ENCODE measurements around the gene ZDHHC11B. TPM values are rescaled to one million over a fixed set of nuclear protein-coding genes. Genes with fewer than 3 reads are reported as not detected.
"Not testable (repeated sequence)": the region's sequence is repeated elsewhere in the genome, so short reads cannot be mapped to it uniquely, and the experiment has no call there.

ZDHHC11B gene
- total and polyA plus RNA-seq, 2 experiments from 2014 or later = not detected

DNA sequence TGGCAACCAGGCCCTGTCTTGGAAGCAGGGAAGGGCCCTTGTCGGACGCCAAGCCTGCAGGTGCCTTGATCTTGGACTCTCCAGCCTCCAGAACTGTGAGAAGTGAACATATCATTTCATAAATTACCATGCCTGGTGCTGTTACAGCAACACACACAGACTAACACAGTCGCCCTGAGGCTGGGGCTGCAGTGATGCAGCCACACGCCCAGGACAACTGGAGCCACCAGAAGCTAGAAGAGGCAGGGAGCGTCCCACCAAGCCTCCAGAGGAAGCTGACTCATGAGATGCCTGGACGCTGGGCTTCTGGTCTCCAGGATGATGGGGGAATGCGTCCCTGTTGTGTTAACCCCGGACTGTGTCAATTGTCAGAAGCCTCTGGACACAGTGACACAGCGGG is 5.6 kb downstream of the ZDHHC11B start:
- H3K4me2 ChIP-seq (ENCODE audit: unreplicated experiment); H2AFZ ChIP-seq; H3K9ac ChIP-seq; H3K9me3 ChIP-seq (ENCODE audit: low read depth); H3K4me1 ChIP-seq (ENCODE audit: insufficient read depth); H3K27ac ChIP-seq; H3K79me2 ChIP-seq (ENCODE audit: insufficient read depth); in situ Hi-C loops (cut with MboI); H4K20me1 ChIP-seq (ENCODE audit: insufficient read depth); H3K36me3 ChIP-seq (ENCODE audit: low read depth); H3K4me3 ChIP-seq; DNase-seq; H3K9me2 ChIP-seq (ENCODE audit: insufficient read depth); H3F3A ChIP-seq (ENCODE audit: insufficient read depth): not testable (repeated sequence)
- peaks cover 15% of the 10 kb centered on the region for H3K27me3 ChIP-seq (replicated peaks; ENCODE audit: insufficient read depth)
- WGBS, 2 experiments (ENCODE audit: low coverage in 1 of 2, low lambda C conversion rate in 2 of 2, missing lambda C conversion rate in 2 of 2) = 64 to 65% methylated on average over 7 to 8 of the region's 9 CpGs

GRCh38 chr5:778421-778820 is 6.1 kb downstream of the ZDHHC11B start:
- DNase-seq; H2AFZ ChIP-seq; H3K79me2 ChIP-seq (ENCODE audit: insufficient read depth); H3K4me2 ChIP-seq (ENCODE audit: unreplicated experiment); H3F3A ChIP-seq (ENCODE audit: insufficient read depth); H3K9ac ChIP-seq; H3K9me2 ChIP-seq (ENCODE audit: insufficient read depth); in situ Hi-C loops (cut with MboI); H4K20me1 ChIP-seq (ENCODE audit: insufficient read depth); H3K27ac ChIP-seq; H3K4me1 ChIP-seq (ENCODE audit: insufficient read depth); H3K4me3 ChIP-seq; H3K36me3 ChIP-seq (ENCODE audit: low read depth); H3K9me3 ChIP-seq (ENCODE audit: low read depth): not testable (repeated sequence)
- 0 out of 2 replicates have a peak, but pooled peaks cover 13% of the 10 kb centered on the region for H3K27me3 ChIP-seq (replicated peaks; ENCODE audit: insufficient read depth)
- WGBS, 2 experiments (ENCODE audit: low coverage in 1 of 2, low lambda C conversion rate in 2 of 2, missing lambda C conversion rate in 2 of 2) = 84 to 91% methylated on average over 4 to 5 of the region's 6 CpGs

GRCh38 chr5:777756-778161 is 6.8 kb downstream of the ZDHHC11B start:
- Histone ChIP-seq H2AFZ (no peak overlapping the region), H3K9me3 (ENCODE audit: low read depth) (no peaks in the 10 kb centered on the region), H3K4me3 (no peak overlapping the region), H4K20me1 (ENCODE audit: insufficient read depth) (no peaks in the 10 kb centered on the region), H3K9me2 (ENCODE audit: insufficient read depth) (no peaks in the 10 kb centered on the region), H3K27me3 (replicated peaks; ENCODE audit: insufficient read depth) (0 out of 2 replicates have a peak, but pooled peaks cover 13% of the 10 kb centered on the region), H3K79me2 (ENCODE audit: insufficient read depth) (no peaks in the 10 kb centered on the region), H3K4me1 (ENCODE audit: insufficient read depth) (no peaks in the 10 kb centered on the region; the same call in 1 of the 2 replicates), H3K9ac (no peak overlapping the region), H3K27ac (no peak overlapping the region), H3K4me2 (ENCODE audit: unreplicated experiment) (no peak overlapping the region), H3F3A (ENCODE audit: insufficient read depth) (no peaks in the 10 kb centered on the region), H3K36me3 (ENCODE audit: low read depth) (no peaks in the 10 kb centered on the region)
- no peak for DNase-seq
- 92% methylated on average over 19 to 36 of the region's 36 CpGs for WGBS, 2 experiments (ENCODE audit: low coverage in 1 of 2, low lambda C conversion rate in 2 of 2, missing lambda C conversion rate in 2 of 2)
- TF ChIP-seq EZH2 (IDR thresholded peaks at IDR 0.05; ENCODE audit: insufficient read depth, poor library complexity, severe bottlenecking) (no peak), EZH2phosphoT487 (IDR thresholded peaks at IDR 0.05; ENCODE audit: insufficient read depth, low read depth) (no peak)
- in situ Hi-C loops (cut with MboI) = no loop called here

DNA sequence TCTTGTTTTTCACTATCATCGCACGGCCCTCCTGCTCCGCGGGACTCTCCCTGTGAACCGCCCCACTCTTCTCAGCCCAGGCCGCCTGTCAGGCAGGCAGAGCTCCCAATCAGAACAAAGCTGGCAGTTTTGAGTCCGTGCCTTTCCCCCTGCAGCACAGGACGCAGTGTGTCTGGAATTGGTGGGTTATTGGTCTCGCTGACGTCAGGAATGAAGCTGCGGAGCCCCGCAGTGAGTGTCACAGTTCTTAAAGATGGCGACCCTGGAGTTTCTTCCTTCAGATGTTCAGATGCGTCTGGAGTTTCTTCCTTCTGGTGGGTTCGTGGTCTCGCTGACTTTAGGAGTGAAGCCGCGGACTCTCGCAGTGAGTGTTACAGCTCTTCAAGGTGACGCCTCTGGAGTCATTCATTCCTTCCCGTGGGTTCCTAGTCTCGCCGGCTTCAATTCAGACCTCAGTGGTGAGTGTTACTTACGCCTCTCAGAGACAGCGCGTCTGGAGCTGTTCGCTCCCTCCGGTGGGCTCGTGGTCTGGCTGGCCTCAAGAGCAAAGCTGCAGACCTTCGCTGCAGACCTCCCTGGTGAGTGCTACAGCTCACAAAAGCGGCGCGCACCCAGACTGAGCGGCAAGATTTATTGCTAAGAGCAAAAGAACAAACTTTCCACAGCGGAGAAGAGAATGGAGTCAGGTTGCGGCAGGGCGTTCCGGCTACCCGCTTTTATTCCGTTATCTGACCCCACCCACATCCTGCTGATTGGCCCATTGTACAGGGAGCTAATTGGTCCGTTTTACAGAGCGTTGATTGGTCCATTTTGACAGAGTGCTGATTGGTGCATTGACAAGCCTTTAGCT is 7.4 kb downstream of the ZDHHC11B start:
- H3K9me3 ChIP-seq (ENCODE audit: low read depth) = no peaks in the 10 kb centered on the region
- H3F3A ChIP-seq (ENCODE audit: insufficient read depth) = no peaks in the 10 kb centered on the region
- no peaks in the 10 kb centered on the region for H3K9me2 ChIP-seq (ENCODE audit: insufficient read depth)
- H3K4me1 ChIP-seq (ENCODE audit: insufficient read depth) = no peaks in the 10 kb centered on the region; the same call in 1 of the 2 replicates
- 7 to 8% methylated on average over 40 to 41 of the region's 42 CpGs for WGBS, 2 experiments (ENCODE audit: low coverage in 1 of 2, low lambda C conversion rate in 2 of 2, missing lambda C conversion rate in 2 of 2)
- no peaks in the 10 kb centered on the region for H3K36me3 ChIP-seq (ENCODE audit: low read depth)
- TF ChIP-seq EZH2 (IDR thresholded peaks at IDR 0.05; ENCODE audit: insufficient read depth, poor library complexity, severe bottlenecking) (no peak), EZH2phosphoT487 (IDR thresholded peaks at IDR 0.05; ENCODE audit: insufficient read depth, low read depth) (no peak)
- peak overlapping the region; percentile 37 for H3K9ac ChIP-seq
- DNase-seq = peak; percentile 54
- in situ Hi-C loops (cut with MboI) = no loop called here
- H4K20me1 ChIP-seq (ENCODE audit: insufficient read depth) = no peaks in the 10 kb centered on the region
- peak overlapping the region; percentile 73 for H3K4me3 ChIP-seq
- H3K27ac ChIP-seq = no peak overlapping the region
- peak overlapping the region; percentile 85 for H3K4me2 ChIP-seq (ENCODE audit: unreplicated experiment)
- no peaks in the 10 kb centered on the region for H3K79me2 ChIP-seq (ENCODE audit: insufficient read depth)
- H3K27me3 ChIP-seq (replicated peaks; ENCODE audit: insufficient read depth) = 0 out of 2 replicates have a peak, but pooled peaks cover 13% of the 10 kb centered on the region
- H2AFZ ChIP-seq = peak overlapping the region; percentile 85
